ENCODE data around the gene DAW1. TPM values are rescaled to one million over a fixed set of nuclear protein-coding genes. Genes with fewer than 3 reads are reported as not detected.

Gene DAW1
- total RNA-seq, 1 donor from 2014 or later: not detected

DNA sequence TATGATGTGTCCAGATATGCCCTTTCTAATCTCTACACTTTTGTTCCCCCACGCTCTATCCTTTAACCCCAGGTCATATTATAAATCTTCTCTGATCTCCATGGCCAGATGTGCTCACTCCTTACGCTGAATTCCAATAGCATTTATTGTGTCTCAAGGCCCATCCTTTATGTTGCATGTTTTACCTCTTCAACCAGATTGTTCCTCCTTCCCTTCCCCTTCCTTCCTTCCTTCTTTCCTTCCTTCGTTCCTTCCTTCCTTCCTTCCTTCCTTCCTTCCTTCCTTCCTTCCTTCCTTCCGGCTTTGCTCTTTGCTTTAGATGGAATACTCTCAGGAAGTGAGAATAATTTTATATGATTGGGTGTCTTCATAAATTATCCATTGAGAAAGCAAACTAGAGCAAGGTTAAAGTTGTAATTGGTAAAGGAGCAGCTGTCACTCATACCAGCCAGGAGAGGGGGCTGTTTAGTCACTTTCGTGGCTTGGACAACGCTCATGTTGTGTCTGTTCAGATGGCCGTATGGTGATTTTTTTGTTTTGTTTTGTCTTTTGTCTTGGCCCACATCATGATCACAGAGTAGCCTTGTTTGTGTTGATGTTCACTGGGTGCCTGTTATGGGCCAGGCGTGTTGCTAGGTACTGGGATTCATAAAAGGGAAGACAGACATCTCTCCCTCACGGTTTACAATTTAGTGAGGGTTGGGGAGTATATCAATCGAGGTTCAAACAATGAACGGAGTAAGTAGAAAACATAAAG is 68.0 kb downstream of the DAW1 start:
- TF ChIP-seq, protein P1, sequence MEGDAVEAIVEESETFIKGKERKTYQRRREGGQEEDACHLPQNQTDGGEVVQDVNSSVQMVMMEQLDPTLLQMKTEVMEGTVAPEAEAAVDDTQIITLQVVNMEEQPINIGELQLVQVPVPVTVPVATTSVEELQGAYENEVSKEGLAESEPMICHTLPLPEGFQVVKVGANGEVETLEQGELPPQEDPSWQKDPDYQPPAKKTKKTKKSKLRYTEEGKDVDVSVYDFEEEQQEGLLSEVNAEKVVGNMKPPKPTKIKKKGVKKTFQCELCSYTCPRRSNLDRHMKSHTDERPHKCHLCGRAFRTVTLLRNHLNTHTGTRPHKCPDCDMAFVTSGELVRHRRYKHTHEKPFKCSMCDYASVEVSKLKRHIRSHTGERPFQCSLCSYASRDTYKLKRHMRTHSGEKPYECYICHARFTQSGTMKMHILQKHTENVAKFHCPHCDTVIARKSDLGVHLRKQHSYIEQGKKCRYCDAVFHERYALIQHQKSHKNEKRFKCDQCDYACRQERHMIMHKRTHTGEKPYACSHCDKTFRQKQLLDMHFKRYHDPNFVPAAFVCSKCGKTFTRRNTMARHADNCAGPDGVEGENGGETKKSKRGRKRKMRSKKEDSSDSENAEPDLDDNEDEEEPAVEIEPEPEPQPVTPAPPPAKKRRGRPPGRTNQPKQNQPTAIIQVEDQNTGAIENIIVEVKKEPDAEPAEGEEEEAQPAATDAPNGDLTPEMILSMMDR (IDR thresholded peaks at IDR 0.05): peak in 1 of 3 experiments; percentile 12

GRCh38 chr2:227942021-227942420 is 70.6 kb downstream of the DAW1 start:
- TF ChIP-seq, protein P1 (IDR thresholded peaks at IDR 0.05): no peak
- Histone ChIP-seq H3K9me3 (no peaks in the 10 kb centered on the region), H3K27me3 (no peaks in the 10 kb centered on the region), H3K4me1 (no peaks in the 10 kb centered on the region), H3K27ac (no peak overlapping the region), H3K36me3 (no peaks in the 10 kb centered on the region), H3K4me3 (no peak overlapping the region)
- intact Hi-C loops (cut with DNase I): no loop called here
- DNase-seq (ENCODE audit: low spot score in 2 of 2): no peak

More for the DNA sequence above, 68.0 kb downstream of the DAW1 start:
- Histone ChIP-seq H3K4me1 (no peaks in the 10 kb centered on the region), H3K9me3 (no peaks in the 10 kb centered on the region), H3K27me3 (no peaks in the 10 kb centered on the region), H3K27ac (no peak overlapping the region), H3K36me3 (no peaks in the 10 kb centered on the region), H3K4me3 (no peak overlapping the region)
- DNase-seq (ENCODE audit: low spot score in 2 of 2): no peak
- intact Hi-C loops (cut with DNase I): no loop called here

GRCh38 chr2:227942965-227943364 is 71.5 kb downstream of the DAW1 start:
- DNase-seq (ENCODE audit: low spot score in 2 of 2): no peak
- no peaks in the 10 kb centered on the region for H3K4me1 ChIP-seq
- H3K36me3 ChIP-seq: no peaks in the 10 kb centered on the region
- H3K27ac ChIP-seq: no peak overlapping the region
- H3K27me3 ChIP-seq: no peaks in the 10 kb centered on the region
- H3K4me3 ChIP-seq: no peak overlapping the region
- H3K9me3 ChIP-seq: no peaks in the 10 kb centered on the region
- TF ChIP-seq, protein P1 (IDR thresholded peaks at IDR 0.05): no peak
- intact Hi-C loops (cut with DNase I): no loop called here

- Histone ChIP-seq H3K4me1 (no peaks in the 10 kb centered on the region), H3K36me3 (no peaks in the 10 kb centered on the region), H3K4me3 (no peak overlapping the region), H3K27me3 (no peaks in the 10 kb centered on the region), H3K27ac (no peak overlapping the region), H3K9me3 (no peaks in the 10 kb centered on the region)
- TF ChIP-seq, protein P1 (IDR thresholded peaks at IDR 0.05): no peak
- no peak for DNase-seq (ENCODE audit: low spot score in 2 of 2)
- intact Hi-C loops (cut with DNase I): no loop called here
These were observed 88.9 kb downstream of the DAW1 start for GRCh38 chr2:227960317-227960716.

DNA sequence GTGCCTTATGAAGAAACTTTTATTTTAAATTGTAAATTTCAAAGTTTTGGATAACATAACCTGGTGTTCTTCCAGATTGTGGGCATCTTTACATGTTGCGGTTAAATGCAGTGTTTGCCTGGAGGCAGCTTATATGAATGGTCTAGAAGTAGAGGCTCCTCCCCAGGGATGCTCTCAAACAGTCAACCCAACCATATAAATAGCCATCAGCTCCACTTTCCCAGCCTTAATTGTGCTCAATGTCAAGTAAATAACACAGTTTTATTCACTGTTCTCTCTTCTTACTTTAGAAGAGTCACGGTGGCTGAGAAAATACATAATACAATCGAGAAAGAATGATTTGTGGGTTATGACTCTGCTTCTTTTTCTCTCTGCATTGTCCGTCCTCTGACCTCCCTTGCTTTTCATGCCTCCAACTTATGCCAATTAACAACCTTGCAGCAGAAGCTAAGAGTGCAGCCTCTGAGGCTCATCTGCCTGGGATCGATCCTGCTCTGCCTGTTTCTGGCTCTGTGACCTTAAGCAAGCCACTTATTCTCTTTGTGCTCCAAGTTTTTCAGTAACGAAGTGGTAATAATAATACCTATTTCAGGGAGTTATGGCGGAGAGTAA is 100.3 kb downstream of the DAW1 start:
- Histone ChIP-seq H3K27me3 (no peaks in the 10 kb centered on the region), H3K27ac (no peak overlapping the region), H3K9me3 (no peaks in the 10 kb centered on the region), H3K4me1 (no peaks in the 10 kb centered on the region), H3K36me3 (no peaks in the 10 kb centered on the region), H3K4me3 (no peak overlapping the region)
- intact Hi-C loops (cut with DNase I): no loop called here
- no peak for DNase-seq (ENCODE audit: low spot score in 2 of 2)
- TF ChIP-seq, protein P1 (IDR thresholded peaks at IDR 0.05): no peak
